GM13976 (cell line): ENCODE measurements around the gene PLP1.

Experiments
- DNase-seq: peaks from one replicate; pipeline ENCODE4 v3.0.0; 2012; ENCODE audit warnings: low spot score
- in situ Hi-C: fragments of 300-500 bp; cut with MboI; formaldehyde crosslinking; loops from one replicate; pipeline ENCODE4 v1.12.0; 2022; ENCODE audit warnings: low sequenced_read_pairs, mixed read lengths, inconsistent platforms; ENCODE audit not compliant: unreplicated experiment
- TF ChIP-seq, protein P1 (sequence below): IDR thresholded peaks from 2 replicates; pipeline ENCODE4 v1.5.1; 2012; ENCODE audit warnings: borderline replicate concordance, mild to moderate bottlenecking; ENCODE audit not compliant: insufficient read depth; ENCODE audit errors: extremely low read depth, missing control alignments, control extremely low read depth

PLP1 gene

DNA sequence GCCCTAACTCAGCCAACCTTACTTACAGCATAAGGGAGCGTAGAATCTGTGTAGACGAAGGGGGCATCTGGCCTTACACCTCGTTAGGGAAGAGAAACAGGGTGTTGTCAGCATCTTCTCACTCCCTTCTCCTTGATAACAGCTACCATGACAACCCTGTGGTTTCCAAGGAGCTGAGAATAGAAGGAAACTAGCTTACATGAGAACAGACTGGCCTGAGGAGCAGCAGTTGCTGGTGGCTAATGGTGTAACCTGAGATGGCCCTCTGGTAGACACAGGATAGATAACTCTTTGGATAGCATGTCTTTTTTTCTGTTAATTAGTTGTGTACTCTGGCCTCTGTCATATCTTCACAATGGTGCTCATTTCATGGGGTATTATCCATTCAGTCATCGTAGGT is 14.6 kb downstream of the PLP1 start:
- TF ChIP-seq, protein P1, sequence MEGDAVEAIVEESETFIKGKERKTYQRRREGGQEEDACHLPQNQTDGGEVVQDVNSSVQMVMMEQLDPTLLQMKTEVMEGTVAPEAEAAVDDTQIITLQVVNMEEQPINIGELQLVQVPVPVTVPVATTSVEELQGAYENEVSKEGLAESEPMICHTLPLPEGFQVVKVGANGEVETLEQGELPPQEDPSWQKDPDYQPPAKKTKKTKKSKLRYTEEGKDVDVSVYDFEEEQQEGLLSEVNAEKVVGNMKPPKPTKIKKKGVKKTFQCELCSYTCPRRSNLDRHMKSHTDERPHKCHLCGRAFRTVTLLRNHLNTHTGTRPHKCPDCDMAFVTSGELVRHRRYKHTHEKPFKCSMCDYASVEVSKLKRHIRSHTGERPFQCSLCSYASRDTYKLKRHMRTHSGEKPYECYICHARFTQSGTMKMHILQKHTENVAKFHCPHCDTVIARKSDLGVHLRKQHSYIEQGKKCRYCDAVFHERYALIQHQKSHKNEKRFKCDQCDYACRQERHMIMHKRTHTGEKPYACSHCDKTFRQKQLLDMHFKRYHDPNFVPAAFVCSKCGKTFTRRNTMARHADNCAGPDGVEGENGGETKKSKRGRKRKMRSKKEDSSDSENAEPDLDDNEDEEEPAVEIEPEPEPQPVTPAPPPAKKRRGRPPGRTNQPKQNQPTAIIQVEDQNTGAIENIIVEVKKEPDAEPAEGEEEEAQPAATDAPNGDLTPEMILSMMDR = no peak
- in situ Hi-C loops = no loop called here
- no peak for DNase-seq

DNA sequence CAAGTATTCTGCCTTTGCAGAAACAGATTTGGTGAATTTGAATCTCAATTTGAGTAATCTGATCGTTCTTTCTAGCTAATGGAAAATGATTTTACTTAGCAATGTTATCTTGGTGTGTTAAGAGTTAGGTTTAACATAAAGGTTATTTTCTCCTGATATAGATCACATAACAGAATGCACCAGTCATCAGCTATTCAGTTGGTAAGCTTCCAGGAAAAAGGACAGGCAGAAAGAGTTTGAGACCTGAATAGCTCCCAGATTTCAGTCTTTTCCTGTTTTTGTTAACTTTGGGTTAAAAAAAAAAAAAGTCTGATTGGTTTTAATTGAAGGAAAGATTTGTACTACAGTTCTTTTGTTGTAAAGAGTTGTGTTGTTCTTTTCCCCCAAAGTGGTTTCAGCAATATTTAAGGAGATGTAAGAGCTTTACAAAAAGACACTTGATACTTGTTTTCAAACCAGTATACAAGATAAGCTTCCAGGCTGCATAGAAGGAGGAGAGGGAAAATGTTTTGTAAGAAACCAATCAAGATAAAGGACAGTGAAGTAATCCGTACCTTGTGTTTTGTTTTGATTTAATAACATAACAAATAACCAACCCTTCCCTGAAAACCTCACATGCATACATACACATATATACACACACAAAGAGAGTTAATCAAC is 15.3 kb downstream of the PLP1 start:
- TF ChIP-seq, protein P1 = no peak
- in situ Hi-C loops = no loop called here
- no peak for DNase-seq

DNA sequence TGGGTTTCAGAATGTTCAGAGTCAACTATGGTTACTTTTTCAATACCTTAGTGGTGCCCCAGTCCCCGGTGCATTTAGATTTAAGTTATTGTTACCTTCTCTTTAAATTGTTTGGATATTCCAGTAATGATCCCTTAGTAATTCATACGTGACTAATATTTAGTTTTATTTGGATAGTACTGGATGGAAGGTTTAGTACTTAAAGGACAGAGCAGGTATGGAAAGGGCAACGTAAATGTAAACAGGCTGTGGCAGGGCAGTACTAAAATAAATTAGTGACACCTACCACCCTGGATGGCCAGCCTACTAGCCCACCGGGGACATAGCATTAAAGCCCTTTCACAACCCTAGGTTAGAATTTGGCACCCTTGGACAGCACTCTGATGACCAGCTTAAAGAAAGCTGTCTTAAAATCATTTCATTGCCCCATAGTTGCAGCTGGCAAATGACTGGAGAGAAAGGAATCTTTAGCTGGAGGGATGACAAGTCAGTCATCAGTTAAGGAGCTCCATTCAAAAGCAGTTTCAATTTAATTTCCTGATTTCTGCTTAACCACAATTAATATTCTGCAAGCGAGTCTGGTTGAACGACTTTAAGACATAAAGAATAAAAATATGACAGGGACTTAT is 16.4 kb downstream of the PLP1 start:
- TF ChIP-seq, protein P1 = no peak
- no peak for DNase-seq

GRCh38 chrX:103793545-103793940 is 16.9 kb downstream of the PLP1 start:
- DNase-seq = no peak
- TF ChIP-seq, protein P1 = no peak
- in situ Hi-C loops = no loop called here

More for the DNA sequence above, 16.4 kb downstream of the PLP1 start:
- in situ Hi-C loops = no loop called here

- DNase-seq = no peak
- TF ChIP-seq, protein P1 = no peak
- in situ Hi-C loops = no loop called here
Measured at GRCh38 chrX:103794119-103794518, 17.5 kb downstream of the PLP1 start.

DNA sequence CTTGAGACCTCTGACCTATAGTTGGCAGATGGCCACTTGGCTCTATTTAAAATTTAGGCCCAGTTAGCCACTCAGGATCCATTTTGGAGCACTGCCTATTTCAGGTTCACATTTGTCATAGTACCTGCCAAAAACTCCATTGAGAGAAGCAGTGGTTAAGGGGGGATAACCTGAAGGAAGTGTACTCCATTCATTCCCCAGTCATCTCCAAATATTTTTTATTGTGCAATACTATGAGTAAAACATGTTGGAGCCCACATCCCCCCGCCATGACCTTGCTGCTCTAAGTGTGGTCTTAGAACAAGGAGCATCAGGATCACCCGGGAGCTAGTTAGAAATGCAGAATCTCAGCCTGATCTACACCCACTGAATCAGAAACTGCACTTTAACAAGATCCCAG is 21.1 kb downstream of the PLP1 start:
- TF ChIP-seq, protein P1 = no peak
- in situ Hi-C loops = no loop called here
- no peak for DNase-seq
